Endothelial cell of umbilical vein (primary cell): Measurements from ENCODE around the gene TXNRD3. TPM values are rescaled to one million over a fixed set of nuclear protein-coding genes. Genes with fewer than 3 reads are reported as not detected.

Source experiments
- BruUV-seq: library from RNA; stranded (reverse); fragments of 400-500 nt; replicated peaks from 2 replicates; lab custom pipeline; 2021; lab: Mats Ljungman, UMichigan
- CTCF ChIA-PET: fragments of 300-600, 350-600 bp; sonication (Branson Sonifier 250); formaldehyde crosslinking; loops from one replicate; lab custom pipeline; 2021; ENCODE audit warnings: antibody characterized with exemption, inconsistent platforms; lab: Charles Lee
- POLR2A ChIA-PET: fragments of 300-600, 350-600 bp; sonication (Branson Sonifier 250); formaldehyde crosslinking; loops from one replicate; lab custom pipeline; 2021; ENCODE audit warnings: antibody characterized with exemption, inconsistent platforms; lab: Charles Lee
- DNase-seq: peaks from one replicate; pipeline ENCODE4 v3.0.0-alpha.2; 2011; ENCODE audit warnings: low read depth, low spot score
- FAIRE-seq: peaks from 2 replicates; lab custom pipeline; 2011; peaks lifted over from hg19 to GRCh38; lab: Jason Lieb, UNC
- H2AFZ ChIP-seq: 2 replicates; pipeline ENCODE4 v1.6.0; 2012; ENCODE audit warnings: low read depth, low read length, control low read depth, inconsistent platforms
- H3K27ac ChIP-seq: 2 replicates; pipeline ENCODE4 v1.5.1; 2011; ENCODE audit warnings: low read depth, mild to moderate bottlenecking, control low read depth, low read length, moderate library complexity; ENCODE audit not compliant: insufficient read depth
- H3K27me3 ChIP-seq, 2 experiments: 2 replicates each; pipeline versions ENCODE4 v1.6.0 to v1.6.1; 2011; ENCODE audit warnings: low read length in 2 of 2, mixed read lengths in 1 of 2; ENCODE audit not compliant: control insufficient read depth in 2 of 2, insufficient read depth in 2 of 2
- H3K36me3 ChIP-seq, 2 experiments: 2 replicates in 1 of 2; 3 replicates in 1 of 2; pipeline ENCODE4 v1.5.1; 2011; ENCODE audit warnings: low read length in 2 of 2, mild to moderate bottlenecking in 1 of 2, moderate library complexity in 1 of 2; ENCODE audit not compliant: control insufficient read depth in 2 of 2, insufficient read depth in 2 of 2; ENCODE audit errors: extremely low read depth in 1 of 2
- H3K4me1 ChIP-seq: 3 replicates; pipeline ENCODE4 v1.5.1; 2011; ENCODE audit warnings: mild to moderate bottlenecking, low read length; ENCODE audit not compliant: control insufficient read depth, insufficient read depth; ENCODE audit errors: extremely low read depth
- H3K4me2 ChIP-seq: 2 replicates; pipeline ENCODE4 v1.6.1; 2011; ENCODE audit warnings: low read length, control low read depth, mixed read lengths; ENCODE audit not compliant: insufficient read depth
- H3K4me3 ChIP-seq, 3 experiments: fragments of 200-600 bp in 1 of 3; sonication (generic), shearing (Covaris generic) in 1 of 3; replicated peaks in 1 of 3; 2 replicates each; pipeline ENCODE4 v1.5.1; 2011 to 2016; ENCODE audit warnings: control low read depth in 3 of 3, low read length in 3 of 3, mild to moderate bottlenecking in 2 of 3, inconsistent platforms in 1 of 3, low read depth in 1 of 3, moderate library complexity in 1 of 3; ENCODE audit not compliant: insufficient read depth in 1 of 3
- H3K79me2 ChIP-seq: 2 replicates; pipeline ENCODE4 v1.6.0; 2012; ENCODE audit warnings: low read length, inconsistent platforms; ENCODE audit not compliant: control insufficient read depth, insufficient read depth
- H3K9ac ChIP-seq: replicated peaks from 2 replicates; pipeline ENCODE3; 2011; ENCODE audit warnings: low read length, control low read depth; ENCODE audit not compliant: insufficient read depth; ENCODE audit errors: extremely low read depth
- H3K9me1 ChIP-seq: replicated peaks from 3 replicates; pipeline ENCODE4 v1.6.0; 2011; ENCODE audit warnings: mild to moderate bottlenecking, low read length; ENCODE audit not compliant: control insufficient read depth, insufficient read depth; ENCODE audit errors: extremely low read depth
- H3K9me3 ChIP-seq: replicated peaks from 2 replicates; pipeline ENCODE4 v1.5.1; 2012; ENCODE audit warnings: low read length, inconsistent platforms; ENCODE audit not compliant: control insufficient read depth, insufficient read depth
- H4K20me1 ChIP-seq: replicated peaks from 2 replicates; pipeline ENCODE3; 2011; ENCODE audit warnings: mild to moderate bottlenecking, low read length; ENCODE audit not compliant: control insufficient read depth, insufficient read depth; ENCODE audit errors: extremely low read depth
- CTCF ChIP-seq, 2 donors: IDR thresholded peaks; 1 replicate in 1 of 2; 2 replicates in 1 of 2; pipeline ENCODE4 v1.5.1; 2011; ENCODE audit warnings: low read length in 2 of 2, mild to moderate bottlenecking in 2 of 2, moderate library complexity in 2 of 2, control low read depth in 1 of 2, inconsistent platforms in 1 of 2, low read depth in 1 of 2; ENCODE audit not compliant: insufficient read depth in 1 of 2; ENCODE audit errors: extremely low read depth in 1 of 2
- EZH2 ChIP-seq: IDR thresholded peaks from 2 replicates; pipeline ENCODE4 v1.6.1; 2012; ENCODE audit warnings: borderline replicate concordance, low read depth, mild to moderate bottlenecking, moderate library complexity, low read length, inconsistent platforms; ENCODE audit not compliant: severe bottlenecking
- FOS ChIP-seq: IDR thresholded peaks from 2 replicates; pipeline ENCODE4 v1.6.1; 2011; ENCODE audit warnings: mild to moderate bottlenecking, low read length, moderate library complexity, borderline replicate concordance; ENCODE audit not compliant: insufficient read depth
- GATA2 ChIP-seq: IDR thresholded peaks from 2 replicates; pipeline ENCODE4 v1.7.0; 2011; ENCODE audit warnings: low read depth, mild to moderate bottlenecking, moderate library complexity, mixed read lengths, low read length; ENCODE audit not compliant: insufficient read length, insufficient read depth
- JUN ChIP-seq: IDR thresholded peaks from 2 replicates; pipeline ENCODE4 v1.6.1; 2011; ENCODE audit warnings: borderline replicate concordance, low read depth; ENCODE audit not compliant: insufficient read length, insufficient read depth
- MYC ChIP-seq: IDR thresholded peaks from one replicate; pipeline ENCODE4 v1.6.1; 2011; ENCODE audit warnings: mild to moderate bottlenecking, low read depth, low read length
- POLR2A ChIP-seq: IDR thresholded peaks from 2 replicates; pipeline ENCODE4 v1.6.1; 2012; ENCODE audit warnings: low read depth, mild to moderate bottlenecking, control low read depth, low read length
- POLR2AphosphoS5 ChIP-seq: IDR thresholded peaks from 2 replicates; pipeline ENCODE4 v1.6.1; 2012; ENCODE audit warnings: low read depth, mild to moderate bottlenecking, control low read depth, low read length, moderate library complexity; ENCODE audit not compliant: insufficient read depth
- dilution Hi-C: fragments of 300-500 bp; cut with MboI; formaldehyde crosslinking; loops from one replicate; pipeline ENCODE4 v1.15.0; 2019; ENCODE audit warnings: low sequenced_read_pairs; ENCODE audit not compliant: extremely low pct_ligation_motif_present
- intact Hi-C: fragments of 100-400 bp; cut with micrococcal nuclease; formaldehyde crosslinking; loops from one replicate; pipeline ENCODE4 v1.10.0; 2022
- polyA plus RNA-seq, 4 experiments: library from polyadenylated mRNA; depleted of rRNA in 3 of 4; stranded (reverse) in 3 of 4; unstranded in 1 of 4; fragments of >200 nt; gene quantifications; 2 replicates each; pipeline versions ENCODE4 v1.2.1 to v1.2.3, GENCODE V29; 2011 to 2012; ENCODE audit warnings: missing spikeins in 1 of 4
- total RNA-seq: library from RNA; stranded (reverse); gene quantifications from 2 replicates; pipeline ENCODE4 v1.2.3, GENCODE V29; 2021
- TF ChIP-seq, protein P1 (sequence below): IDR thresholded peaks from 2 replicates; pipeline ENCODE4 v1.6.1; 2011; ENCODE audit not compliant: insufficient read depth, insufficient read length

Gene TXNRD3
- total and polyA plus RNA-seq, 2 donors (not counting 3 experiments of a cell fraction or from before 2014, with no cell fraction given), result 2.6 to 7.1 TPM

DNA sequence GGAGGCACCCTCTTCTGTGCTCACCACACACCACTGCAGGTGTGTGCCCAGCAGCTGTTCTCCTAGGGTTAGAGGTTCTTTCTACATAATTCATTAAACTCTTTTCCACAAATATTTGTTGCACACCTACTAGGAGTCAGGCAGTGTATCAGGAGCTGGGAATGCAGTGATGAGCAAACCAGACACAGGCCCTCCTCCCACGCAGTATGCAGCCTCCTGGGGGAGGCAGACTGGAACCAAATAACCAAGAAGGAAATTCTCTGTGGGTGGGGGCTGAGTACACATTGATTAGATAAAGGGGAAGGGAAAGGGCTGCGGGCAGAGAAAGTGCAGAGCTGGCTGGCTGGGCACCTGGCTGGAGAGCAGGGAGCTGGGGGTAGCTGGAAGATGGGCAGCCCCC, 77.7 kb downstream of the TXNRD3 start:
- no peak for FAIRE-seq
- Histone ChIP-seq H3K9ac (no peak overlapping the region), H3K27ac (no peak overlapping the region), H4K20me1 (no peaks in the 10 kb centered on the region), H3K4me1 (no peaks in the 10 kb centered on the region), H3K9me1 (no peaks in the 10 kb centered on the region), H3K36me3 (no peaks in the 10 kb centered on the region), H3K4me3 (no peak overlapping the region), H3K9me3 (no peaks in the 10 kb centered on the region), H3K4me2 (no peak overlapping the region), H3K27me3 (peaks cover 5 to 8% of the 10 kb centered on the region in 2 experiments), H3K79me2 (no peaks in the 10 kb centered on the region), H2AFZ (no peak overlapping the region)
- DNase-seq, result no peak
- dilution Hi-C loops (no loop called here), intact Hi-C loops (no loop called here)
- CTCF ChIA-PET, result no interaction called here
- TF ChIP-seq MYC (no peak), EZH2 (no peak), POLR2AphosphoS5 (no peak), POLR2A (no peak), CTCF (IDR thresholded peaks at IDR 0.05; ENCODE audit: extremely low read depth in 1 of 2, insufficient read depth in 1 of 2, low read depth in 1 of 2, low read length in 2 of 2) (no peak), GATA2 (no peak), FOS (no peak), JUN (no peak)
- TF ChIP-seq, protein P1, sequence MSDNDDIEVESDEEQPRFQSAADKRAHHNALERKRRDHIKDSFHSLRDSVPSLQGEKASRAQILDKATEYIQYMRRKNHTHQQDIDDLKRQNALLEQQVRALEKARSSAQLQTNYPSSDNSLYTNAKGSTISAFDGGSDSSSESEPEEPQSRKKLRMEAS, result no peak
- BruUV-seq, result no TSS peak
- POLR2A ChIA-PET, result no interaction called here
